ENCODE data around the gene TOR1AIP1. TPM values are rescaled to one million over a fixed set of nuclear protein-coding genes. Genes with fewer than 3 reads are reported as not detected.

Gene TOR1AIP1
- polyA plus RNA-seq, 3 donors: 15.4 to 42.4 (median 28.2) TPM

DNA sequence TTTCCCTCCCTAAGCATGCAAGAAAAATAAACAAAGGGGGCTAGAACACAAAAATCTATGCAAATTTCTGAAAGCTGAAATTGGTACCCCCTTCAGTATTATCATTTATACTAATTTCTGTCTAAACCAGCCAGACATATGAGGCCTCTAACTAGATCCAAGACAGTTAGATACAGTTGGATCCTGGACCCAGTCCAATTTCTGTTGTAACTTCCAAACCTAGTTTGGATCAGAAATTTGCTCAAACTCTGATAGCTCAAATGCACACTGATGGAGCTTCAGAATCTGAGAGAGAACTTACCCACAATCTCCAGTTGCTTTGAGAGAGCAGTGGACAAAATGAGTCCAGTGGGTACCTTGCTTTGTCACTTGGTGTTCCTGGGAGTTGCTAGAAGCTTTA is 84.5 kb downstream of the TOR1AIP1 start:
- no peak overlapping the region for H3K27ac ChIP-seq (ENCODE audit: low read depth, low read length)

DNA sequence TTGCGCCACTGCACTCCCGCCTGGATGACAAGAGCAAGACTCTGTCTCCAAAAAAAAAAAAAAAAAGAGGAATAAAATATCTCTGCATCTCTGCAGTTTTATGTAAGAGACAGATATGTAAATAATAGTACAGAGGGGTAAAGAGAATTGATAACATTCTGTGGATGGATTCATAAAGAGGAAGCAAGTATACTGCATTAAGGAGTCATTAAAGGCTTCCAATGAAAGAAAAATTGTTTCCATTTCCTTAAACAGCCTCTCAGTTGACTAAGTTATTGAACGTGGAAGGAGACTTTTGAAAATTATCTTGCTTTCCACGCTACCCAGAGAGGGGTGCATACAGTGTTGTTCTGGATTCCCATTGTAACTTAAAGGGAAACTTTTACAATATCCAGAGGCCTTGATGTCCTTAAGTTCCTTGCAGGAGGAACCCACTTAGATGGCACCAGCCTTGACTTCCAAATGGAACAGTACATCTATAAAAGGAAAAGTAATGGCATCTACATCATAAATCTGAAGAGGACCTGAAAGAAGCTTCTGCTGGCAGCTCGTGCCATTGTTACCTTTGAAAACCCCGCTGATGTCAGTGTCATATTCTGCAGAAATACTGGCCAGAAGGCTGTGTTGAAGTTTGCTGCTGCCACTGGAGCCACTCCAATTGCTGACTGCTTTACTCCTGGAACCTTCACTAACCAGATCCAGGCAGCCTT is 86.4 kb downstream of the TOR1AIP1 start:
- 94 to 96% (median 95%) methylated on average over 6 of the region's 6 CpGs for WGBS, 3 donors
- H3K27ac ChIP-seq (ENCODE audit: low read depth, low read length): no peak overlapping the region

DNA sequence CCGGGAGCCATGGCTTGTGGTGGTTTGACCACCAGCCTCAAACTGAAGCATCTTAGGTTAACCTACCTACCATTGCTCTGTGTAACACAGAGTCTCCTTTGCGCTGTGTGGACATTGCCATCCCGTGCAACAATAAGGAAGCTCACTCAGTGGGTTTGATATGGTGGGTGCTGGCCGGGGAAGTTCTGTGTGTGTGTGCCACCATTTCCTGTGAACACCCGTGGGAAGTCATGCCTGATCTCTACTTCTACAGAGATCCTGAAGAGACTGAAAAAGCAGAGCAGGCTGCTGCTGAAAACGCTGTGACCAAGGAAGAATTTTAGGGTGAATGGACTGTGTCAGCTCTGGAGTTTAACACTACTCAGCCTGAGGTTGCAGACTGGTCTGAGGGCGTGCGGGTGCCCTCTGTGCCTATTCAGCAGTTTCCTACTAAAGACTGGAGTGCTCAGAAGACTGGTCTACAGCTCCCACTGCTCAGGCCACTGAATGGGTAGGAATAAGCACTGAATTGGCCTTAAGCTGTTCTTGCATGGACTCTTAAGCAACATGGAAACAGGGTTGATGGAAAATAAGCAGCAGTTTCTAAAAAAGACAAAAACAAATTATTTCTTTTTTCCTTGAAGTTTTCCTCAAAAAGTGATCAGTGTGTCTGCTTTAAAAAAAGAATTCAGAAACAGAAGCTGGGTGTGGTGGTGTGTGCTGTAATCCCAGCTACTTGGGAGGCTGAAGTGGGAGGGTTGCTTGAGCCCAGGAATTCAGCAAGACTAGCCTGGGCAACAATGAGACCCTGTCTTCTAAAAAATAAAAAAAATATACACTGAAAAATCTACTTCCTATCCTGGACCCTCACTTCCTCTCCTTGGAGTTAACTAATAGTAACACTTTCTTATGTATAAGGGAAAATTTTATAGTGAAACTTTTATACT is 87.2 kb downstream of the TOR1AIP1 start:
- H3K27ac ChIP-seq (ENCODE audit: low read depth, low read length): no peak overlapping the region
- WGBS, 3 donors: 62 to 80% (median 68%) methylated on average over 8 of the region's 8 CpGs

Other genes with a start within 250 kb of the TOR1AIP1 start
- gene FAM163A, start 139.0 kb upstream of the TOR1AIP1 start, polyA plus RNA-seq: under 1 TPM; 0.05 to 0.22 (median 0.06) TPM
- 10 to 100 TPM in 2 of 3 donors, 1 to 10 TPM in 1; 5.1 to 12.5 (median 10.0) TPM for gene TOR1AIP2, start 4.5 kb upstream of the TOR1AIP1 start, polyA plus RNA-seq
- 1 to 10 TPM; 5.5 to 9.8 (median 5.8) TPM for gene CEP350, start 72.5 kb downstream of the TOR1AIP1 start, polyA plus RNA-seq